GM23248 (cell line): ENCODE results near the gene CAMK2N1. TPM values are rescaled to one million over a fixed set of nuclear protein-coding genes. Genes with fewer than 3 reads are reported as not detected.

ENCODE experiments used
- DNase-seq: peaks from one replicate; pipeline ENCODE4 v3.0.0-alpha.2; 2015
- H2AFZ ChIP-seq: fragments of 200-600 bp; sonication (generic); 2 replicates; pipeline ENCODE4 v1.6.1; 2016; ENCODE audit warnings: antibody characterized with exemption
- H3F3A ChIP-seq: fragments of 200-600 bp; sonication (generic); 2 replicates; pipeline ENCODE4 v1.6.1; 2016; ENCODE audit warnings: mild to moderate bottlenecking, antibody characterized with exemption, mixed run types; ENCODE audit not compliant: insufficient read depth
- H3K27ac ChIP-seq: fragments of 200-600 bp; sonication (generic); 2 replicates; pipeline ENCODE4 v1.5.1; 2016; ENCODE audit warnings: mild to moderate bottlenecking
- H3K27me3 ChIP-seq: fragments of 200-600 bp; sonication (generic); replicated peaks from 2 replicates; pipeline ENCODE4 v1.6.1; 2016; ENCODE audit warnings: mild to moderate bottlenecking; ENCODE audit not compliant: insufficient read depth
- H3K36me3 ChIP-seq: fragments of 200-600 bp; sonication (generic); 2 replicates; pipeline ENCODE4 v1.6.1; 2016; ENCODE audit warnings: low read depth, mild to moderate bottlenecking
- H3K4me1 ChIP-seq: fragments of 200-600 bp; sonication (generic); 2 replicates; pipeline ENCODE4 v1.6.1; 2016; ENCODE audit warnings: mild to moderate bottlenecking; ENCODE audit not compliant: insufficient read depth
- H3K4me2 ChIP-seq: fragments of 200-600 bp; sonication (generic); one replicate; pipeline ENCODE4 v1.6.1; 2016; ENCODE audit warnings: mild to moderate bottlenecking; ENCODE audit not compliant: unreplicated experiment
- H3K4me3 ChIP-seq: fragments of 200-600 bp; sonication (generic); 2 replicates; pipeline ENCODE4 v1.5.1; 2016; ENCODE audit warnings: mild to moderate bottlenecking
- H3K79me2 ChIP-seq: fragments of 200-600 bp; sonication (generic); 2 replicates; pipeline ENCODE4 v1.6.1; 2016; ENCODE audit warnings: mild to moderate bottlenecking; ENCODE audit not compliant: insufficient read depth
- H3K9ac ChIP-seq: fragments of 200-600 bp; sonication (generic); 2 replicates; pipeline ENCODE4 v1.6.1; 2016; ENCODE audit warnings: mild to moderate bottlenecking
- H3K9me2 ChIP-seq: fragments of 200-600 bp; sonication (generic); 2 replicates; pipeline ENCODE4 v1.6.1; 2016; ENCODE audit warnings: mixed run types, mild to moderate bottlenecking, moderate library complexity; ENCODE audit not compliant: insufficient read depth
- H3K9me3 ChIP-seq: fragments of 200-600 bp; sonication (generic); one replicate; pipeline ENCODE4 v1.6.1; 2017; ENCODE audit warnings: low read depth
- H4K20me1 ChIP-seq: fragments of 200-600 bp; sonication (generic); 2 replicates; pipeline ENCODE4 v1.6.0; 2016; ENCODE audit not compliant: insufficient read depth
- EZH2 ChIP-seq: fragments of 200-600 bp; sonication (generic); IDR thresholded peaks from 2 replicates; pipeline ENCODE4 v1.6.1; 2018; ENCODE audit warnings: antibody characterized with exemption, mild to moderate bottlenecking; ENCODE audit not compliant: insufficient read depth, poor library complexity, severe bottlenecking
- EZH2phosphoT487 ChIP-seq: fragments of 200-600 bp; sonication (generic); IDR thresholded peaks from 2 replicates; pipeline ENCODE4 v1.6.1; 2018; ENCODE audit warnings: antibody characterized with exemption, moderate library complexity, mild to moderate bottlenecking, low read depth; ENCODE audit not compliant: insufficient read depth
- WGBS, 2 experiments: methylation state at CpG; one replicate each; pipeline ENCODE4 v1.1.6; 2015 to 2017; ENCODE audit warnings: low lambda C conversion rate in 2 of 2, low coverage in 1 of 2; ENCODE audit errors: missing lambda C conversion rate in 2 of 2; 5-methylcytosine and 5-hydroxymethylcytosine counted together
- in situ Hi-C: fragments of 300-500 bp; cut with MboI; formaldehyde crosslinking; loops from 2 replicates; pipeline ENCODE4 v1.15.0; 2020
- polyA plus RNA-seq: library from polyadenylated mRNA; unstranded; fragments of >200 nt; fragmentation: Nextera tagmentation; extraction: Ambion mirVana; gene quantifications from 2 replicates; pipeline ENCODE4 v1.2.1, GENCODE V29; 2016
- total RNA-seq: library from RNA; depleted of rRNA; stranded (reverse); fragments of >200 nt; shearing (Covaris generic); gene quantifications from 2 replicates; pipeline ENCODE4 v1.2.3, GENCODE V29; 2014; rRNA removed

The CAMK2N1 gene
- total and polyA plus RNA-seq, 2 experiments from 2014 or later, result 28.6 to 37.6 TPM

GRCh38 chr1:20437640-20438039 lies 48.4 kb downstream of the CAMK2N1 start:
- 63 to 71% methylated on average over 2 of the region's 2 CpGs for WGBS, 2 experiments
- in situ Hi-C loops, result no loop called here

GRCh38 chr1:20432891-20433290 lies 53.1 kb downstream of the CAMK2N1 start:
- Histone ChIP-seq H3K4me2 (no peak overlapping the region), H3K27ac (no peak overlapping the region), H3K36me3 (no peaks in the 10 kb centered on the region), H3K4me3 (no peak overlapping the region), H3K9me2 (no peaks in the 10 kb centered on the region), H3K4me1 (no peaks in the 10 kb centered on the region), H3F3A (no peaks in the 10 kb centered on the region), H3K9ac (no peak overlapping the region), H3K27me3 (peaks cover 12% of the 10 kb centered on the region; the same call in 1 of the 2 replicates), H4K20me1 (no peaks in the 10 kb centered on the region), H3K9me3 (no peaks in the 10 kb centered on the region), H2AFZ (no peak overlapping the region), H3K79me2 (no peaks in the 10 kb centered on the region)
- 44 to 48% methylated on average over 4 of the region's 4 CpGs for WGBS, 2 experiments
- TF ChIP-seq EZH2 (no peak), EZH2phosphoT487 (no peak)
- no peak for DNase-seq
- in situ Hi-C loops, result no loop called here

More at GRCh38 chr1:20437640-20438039, 48.4 kb downstream of the CAMK2N1 start:
- Histone ChIP-seq H3K27ac (no peak overlapping the region), H3K9me2 (no peaks in the 10 kb centered on the region), H2AFZ (no peak overlapping the region), H3K27me3 (peaks cover 12% of the 10 kb centered on the region; the same call in 1 of the 2 replicates), H3K4me3 (no peak overlapping the region), H3K4me2 (no peak overlapping the region), H3K79me2 (no peaks in the 10 kb centered on the region), H3K9ac (no peak overlapping the region), H3K36me3 (no peaks in the 10 kb centered on the region), H3K4me1 (no peaks in the 10 kb centered on the region), H4K20me1 (no peaks in the 10 kb centered on the region), H3K9me3 (no peaks in the 10 kb centered on the region), H3F3A (no peaks in the 10 kb centered on the region)
- TF ChIP-seq EZH2phosphoT487 (no peak), EZH2 (no peak)
- DNase-seq, result no peak

Other genes starting within 250 kb of the CAMK2N1 start
- not detected in 2 replicates for gene VWA5B1, start 195.3 kb downstream of the CAMK2N1 start, total RNA-seq
- not detected in 2 replicates for gene VWA5B1, start 195.3 kb downstream of the CAMK2N1 start, polyA plus RNA-seq
- gene MUL1, start 21.9 kb upstream of the CAMK2N1 start, total RNA-seq, result 36.8 and 50.7 TPM in 2 replicates
- 50.6 and 51.0 TPM in 2 replicates for gene MUL1, start 21.9 kb upstream of the CAMK2N1 start, polyA plus RNA-seq
- 0.11 TPM in 1 of 2 replicates, not detected in the other for gene FAM43B, start 66.4 kb upstream of the CAMK2N1 start, total RNA-seq
- 0.31 and 0.52 TPM in 2 replicates for gene FAM43B, start 66.4 kb upstream of the CAMK2N1 start, polyA plus RNA-seq
- gene CDA, start 102.9 kb upstream of the CAMK2N1 start, total RNA-seq, result 3.0 and 5.9 TPM in 2 replicates
- 9.6 and 9.9 TPM in 2 replicates for gene CDA, start 102.9 kb upstream of the CAMK2N1 start, polyA plus RNA-seq
- gene PINK1, start 147.2 kb upstream of the CAMK2N1 start, total RNA-seq, result 141 and 151 TPM in 2 replicates
- gene PINK1, start 147.2 kb upstream of the CAMK2N1 start, polyA plus RNA-seq, result 102 and 104 TPM in 2 replicates
- 354 and 356 TPM in 2 replicates for gene DDOST, start 175.2 kb upstream of the CAMK2N1 start, total RNA-seq
- 348 and 359 TPM in 2 replicates for gene DDOST, start 175.2 kb upstream of the CAMK2N1 start, polyA plus RNA-seq
- gene KIF17, start 231.8 kb upstream of the CAMK2N1 start, total RNA-seq, result 0.11 TPM in 1 of 2 replicates, not detected in the other
- gene KIF17, start 231.8 kb upstream of the CAMK2N1 start, polyA plus RNA-seq, result 0.10 and 0.31 TPM in 2 replicates
- gene SH2D5, start 246.5 kb upstream of the CAMK2N1 start, total RNA-seq, result 1.0 and 1.4 TPM in 2 replicates
- gene SH2D5, start 246.5 kb upstream of the CAMK2N1 start, polyA plus RNA-seq, result 0.43 and 1.1 TPM in 2 replicates